ENCODE data around the gene FBLN7.
"Not testable (repeated sequence)": the region's sequence is repeated elsewhere in the genome, so short reads cannot be mapped to it uniquely, and the experiment has no call there.

FBLN7 gene, protein sequence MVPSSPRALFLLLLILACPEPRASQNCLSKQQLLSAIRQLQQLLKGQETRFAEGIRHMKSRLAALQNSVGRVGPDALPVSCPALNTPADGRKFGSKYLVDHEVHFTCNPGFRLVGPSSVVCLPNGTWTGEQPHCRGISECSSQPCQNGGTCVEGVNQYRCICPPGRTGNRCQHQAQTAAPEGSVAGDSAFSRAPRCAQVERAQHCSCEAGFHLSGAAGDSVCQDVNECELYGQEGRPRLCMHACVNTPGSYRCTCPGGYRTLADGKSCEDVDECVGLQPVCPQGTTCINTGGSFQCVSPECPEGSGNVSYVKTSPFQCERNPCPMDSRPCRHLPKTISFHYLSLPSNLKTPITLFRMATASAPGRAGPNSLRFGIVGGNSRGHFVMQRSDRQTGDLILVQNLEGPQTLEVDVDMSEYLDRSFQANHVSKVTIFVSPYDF

DNA sequence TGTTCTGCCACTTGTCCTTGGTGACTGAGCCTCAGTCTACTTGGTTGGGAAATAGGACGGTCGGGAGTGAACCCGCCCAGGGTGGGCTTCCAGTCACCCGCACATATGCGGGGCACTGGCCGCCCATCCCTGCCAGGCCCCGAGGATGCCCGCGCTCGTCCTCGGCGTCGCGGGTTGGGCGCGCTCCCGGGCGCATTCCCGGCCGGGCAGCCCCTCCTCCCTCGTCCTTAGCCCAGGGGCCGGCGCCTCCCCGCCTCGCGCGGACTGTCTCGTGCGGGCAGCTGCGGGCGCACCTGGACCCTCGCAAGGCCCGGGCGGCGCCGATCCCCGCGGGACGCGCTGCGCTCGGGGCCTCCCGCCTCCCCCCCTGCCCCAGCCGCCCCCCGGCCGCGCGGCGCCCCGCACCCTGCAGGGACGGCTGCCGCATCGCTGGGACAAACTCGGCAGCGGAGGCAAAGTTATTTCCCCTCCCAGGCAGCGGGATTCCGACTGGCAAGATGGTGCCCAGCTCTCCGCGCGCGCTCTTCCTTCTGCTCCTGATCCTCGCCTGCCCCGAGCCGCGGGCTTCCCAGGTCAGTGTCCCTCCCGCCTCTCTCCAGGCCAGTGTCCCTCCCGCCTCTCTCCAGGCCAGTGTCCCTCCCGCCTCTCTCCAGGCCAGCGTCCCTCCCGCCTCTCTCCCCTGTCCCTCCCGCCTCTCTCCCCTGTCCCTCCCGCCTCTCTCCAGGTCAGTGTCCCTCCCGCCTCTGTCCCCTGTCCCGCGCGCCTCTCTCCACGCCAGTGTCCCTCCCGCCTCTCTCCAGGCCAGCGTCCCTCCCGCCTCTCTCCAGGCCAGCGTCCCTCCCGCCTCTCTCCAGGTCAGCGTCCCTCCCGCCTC lies at the start of gene FBLN7:
TSS of gene FBLN7 (plus strand) at position 227 of the 874 bp plus-strand sequence. CDS start at position 498, 271 bp downstream.
- in situ Hi-C loops (cut with MboI; ENCODE audit: low sequenced_read_pairs), result no loop called here

DNA sequence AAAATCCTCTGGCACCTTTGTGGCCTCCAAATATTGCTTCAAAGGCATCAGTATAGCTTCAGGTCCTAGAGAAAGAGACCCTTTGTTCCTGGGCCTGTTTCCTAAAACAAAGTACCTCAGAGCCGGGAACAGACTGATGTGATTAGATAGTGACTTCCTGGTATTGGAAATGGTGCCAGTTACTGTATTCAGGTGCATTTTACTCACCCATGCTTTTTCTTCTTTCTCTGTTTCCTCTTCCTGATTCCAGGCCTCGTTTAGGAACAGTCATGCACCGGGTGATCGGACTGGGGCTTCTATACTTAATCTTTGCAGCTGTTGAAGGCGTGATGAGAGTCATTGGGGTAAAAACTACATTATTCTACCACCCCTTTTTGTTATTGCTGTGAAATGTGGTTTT lies 48.8 kb upstream of the FBLN7 start:
- in situ Hi-C loops (cut with MboI; ENCODE audit: low sequenced_read_pairs), result no loop called here

DNA sequence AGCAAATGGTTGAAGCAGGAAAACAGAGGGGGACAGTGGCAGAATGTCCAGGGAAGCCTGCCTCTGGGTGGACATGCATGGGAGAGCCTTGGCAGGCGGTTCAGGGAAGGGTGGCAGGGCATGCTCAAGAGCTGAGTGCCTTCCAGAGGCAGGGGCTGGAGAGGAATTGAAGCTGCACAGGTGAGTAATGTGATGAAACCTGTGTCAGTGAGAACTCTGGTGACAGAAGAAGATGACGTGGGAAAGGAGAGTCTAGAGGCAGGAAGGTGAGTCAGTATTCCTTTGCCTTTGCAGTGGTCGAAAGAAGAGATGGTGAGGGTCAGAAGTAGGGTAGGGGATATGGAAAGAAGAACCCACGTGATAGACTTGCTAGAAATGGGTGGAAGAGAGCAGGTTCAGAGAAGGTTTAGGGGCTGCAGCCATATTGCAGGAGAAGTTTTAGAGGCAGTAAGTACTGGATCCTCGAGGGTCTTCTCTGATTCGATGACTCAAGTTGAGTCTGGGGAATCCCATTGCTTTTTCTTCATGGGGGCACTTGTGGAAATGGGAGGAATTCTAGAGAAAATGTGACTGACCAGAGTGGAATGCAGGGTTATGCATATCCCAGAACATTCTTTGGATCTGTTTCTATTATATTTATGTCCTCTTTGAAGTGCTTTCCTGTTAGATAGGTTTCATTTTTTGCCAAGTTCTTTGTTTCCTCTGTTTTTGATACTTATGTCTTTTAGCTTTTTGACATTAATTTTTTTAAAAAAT lies 45.7 kb upstream of the FBLN7 start:
- in situ Hi-C loops (cut with MboI; ENCODE audit: low sequenced_read_pairs), result no loop called here

DNA sequence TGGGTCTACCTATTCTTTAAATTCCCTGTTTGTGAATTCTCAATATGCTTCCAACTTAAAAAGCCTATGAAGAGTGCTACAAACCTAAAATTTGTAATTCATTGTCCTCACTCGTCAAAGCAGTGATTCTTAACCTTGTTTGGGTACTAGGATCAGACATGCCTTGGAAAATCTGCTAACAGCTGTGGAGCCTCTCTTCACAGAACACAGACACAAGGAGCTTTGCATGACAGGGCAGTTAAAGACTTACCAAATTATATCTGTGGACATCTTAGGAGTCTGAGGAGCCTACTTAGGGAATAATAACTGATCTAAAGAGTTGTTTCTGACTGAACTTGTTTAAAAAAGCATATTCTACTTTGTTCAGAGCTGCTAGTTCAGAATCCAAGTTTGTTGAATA lies 45.0 kb upstream of the FBLN7 start:
- in situ Hi-C loops (cut with MboI; ENCODE audit: low sequenced_read_pairs), result no loop called here

DNA sequence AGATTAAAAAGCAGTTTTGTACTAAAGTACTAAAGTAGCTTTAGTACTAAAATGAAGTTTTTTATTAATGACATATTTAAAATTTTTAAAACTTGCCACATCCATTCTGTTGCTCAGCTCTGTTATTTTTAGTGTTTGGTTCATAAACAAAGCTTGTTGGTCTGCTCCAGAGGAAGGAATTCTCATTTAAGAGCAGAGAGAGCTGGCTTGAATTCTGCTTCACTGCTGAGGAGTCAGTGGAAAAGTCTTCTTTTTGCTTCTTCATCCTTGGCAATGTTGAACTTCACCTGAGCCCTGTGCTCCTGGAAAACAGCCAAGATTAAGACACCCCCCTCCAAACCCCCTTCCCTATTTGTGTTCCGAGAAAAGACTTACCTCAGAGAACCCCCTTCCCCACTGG lies 42.5 kb upstream of the FBLN7 start:
- in situ Hi-C loops (cut with MboI; ENCODE audit: low sequenced_read_pairs), result no loop called here

DNA sequence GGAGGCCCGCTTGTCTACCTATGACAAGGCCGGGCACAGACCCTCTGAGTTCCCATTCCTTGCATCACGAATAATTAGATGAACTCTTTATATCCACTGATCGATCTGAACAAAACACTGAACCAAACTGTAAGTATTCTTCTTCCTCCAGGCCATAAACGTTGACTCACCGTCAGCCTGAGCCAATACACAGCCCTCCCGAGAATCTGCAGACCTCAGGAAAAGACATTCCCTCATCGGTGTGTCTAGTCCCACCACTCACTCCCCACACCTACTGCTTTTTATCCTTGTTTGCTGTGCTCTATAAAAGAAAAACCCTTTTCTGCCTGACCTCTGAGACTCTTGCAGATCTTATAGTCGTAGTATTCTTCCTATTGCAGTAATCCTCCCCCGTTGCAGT lies 42.1 kb upstream of the FBLN7 start:
- in situ Hi-C loops (cut with MboI; ENCODE audit: low sequenced_read_pairs), result no loop called here

DNA sequence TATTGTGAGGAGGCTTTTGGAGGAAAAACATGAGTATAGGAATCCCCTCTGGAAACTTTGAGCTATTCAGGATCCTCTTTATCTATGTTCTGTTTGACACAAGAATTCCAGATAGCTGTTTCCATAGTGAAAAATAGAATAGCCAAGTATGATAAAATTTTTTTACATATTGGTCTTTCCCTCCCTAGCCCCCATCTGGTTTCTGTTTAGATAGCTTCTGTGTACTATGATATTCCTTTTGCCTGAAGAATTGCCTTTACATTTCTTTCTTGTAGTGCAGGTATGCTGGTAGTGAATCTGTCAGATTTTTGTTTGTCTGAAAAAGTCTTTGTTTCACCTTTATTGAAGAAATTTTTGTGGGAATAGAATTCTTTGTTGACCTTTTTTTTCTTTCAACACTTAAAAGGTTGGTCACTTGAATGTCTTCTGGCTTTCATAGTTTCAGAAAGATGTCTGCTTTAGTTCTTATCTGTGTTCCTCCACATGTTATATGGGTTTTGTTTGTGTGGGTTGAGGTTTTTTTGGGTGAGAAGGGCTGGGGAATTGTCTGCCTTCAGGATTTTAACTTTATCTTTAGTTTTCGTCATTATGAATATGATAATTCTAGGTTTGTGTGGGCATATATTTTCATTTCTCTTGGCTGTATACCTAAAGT lies 29.9 kb upstream of the FBLN7 start:
- in situ Hi-C loops (cut with MboI; ENCODE audit: low sequenced_read_pairs), result no loop called here

DNA sequence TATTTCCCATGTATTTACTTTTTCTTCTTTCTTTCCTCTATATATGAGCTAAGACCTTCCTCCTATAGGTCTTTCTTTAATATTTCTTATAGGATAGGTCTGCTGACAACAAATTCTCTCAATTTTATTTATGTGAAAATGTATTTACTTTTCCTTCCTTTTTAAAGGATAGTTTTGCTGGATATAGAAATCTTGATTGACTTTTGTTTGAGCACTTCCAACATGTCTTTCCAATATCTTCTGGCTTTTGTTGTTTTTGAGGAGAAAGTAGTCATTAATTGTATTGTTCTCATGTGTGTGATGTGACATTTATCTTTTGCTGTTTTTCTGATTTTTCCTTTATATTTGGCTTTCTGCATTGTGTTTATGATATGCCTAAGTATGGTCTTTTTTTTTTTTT lies 28.9 kb upstream of the FBLN7 start:
- in situ Hi-C loops (cut with MboI; ENCODE audit: low sequenced_read_pairs), result no loop called here

DNA sequence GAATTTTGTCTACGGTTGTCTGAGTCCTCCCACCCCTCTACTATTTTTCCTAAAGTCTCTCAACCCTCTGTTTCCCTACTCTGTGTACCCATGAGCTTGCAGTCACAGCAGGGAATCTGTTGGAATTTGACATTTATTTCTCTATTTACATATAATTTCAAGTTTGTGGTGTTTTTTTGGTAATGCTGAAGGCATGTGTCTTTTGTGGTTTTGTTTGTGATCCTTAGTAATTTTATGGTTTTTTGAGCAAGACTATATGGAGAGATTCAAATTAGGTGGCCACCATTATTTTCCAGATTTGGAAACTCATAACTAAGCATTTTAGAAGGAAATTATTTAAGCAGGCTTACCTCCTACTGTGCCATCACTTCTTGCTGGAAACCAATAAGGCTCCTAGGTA lies 27.2 kb upstream of the FBLN7 start:
- in situ Hi-C loops (cut with MboI; ENCODE audit: low sequenced_read_pairs), result no loop called here

DNA sequence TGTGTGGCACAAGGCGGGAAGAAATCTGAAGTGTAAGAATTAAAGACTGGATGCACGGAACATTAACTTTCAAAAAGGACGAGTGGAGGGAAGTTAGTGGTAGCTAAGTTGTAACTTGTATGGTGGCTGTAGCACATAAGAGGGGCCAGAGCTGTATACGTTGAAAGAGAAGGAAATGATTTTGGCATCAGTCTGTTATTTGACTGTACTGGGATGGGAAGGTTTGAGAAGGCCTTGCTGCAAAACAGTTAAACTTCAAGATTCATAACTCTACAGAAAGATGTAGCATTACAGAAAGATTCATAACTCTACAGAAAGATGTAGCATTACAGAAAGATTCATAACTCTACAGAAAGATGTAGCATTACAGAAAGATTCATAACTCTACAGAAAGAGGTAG lies 24.8 kb upstream of the FBLN7 start:
- in situ Hi-C loops (cut with MboI; ENCODE audit: low sequenced_read_pairs), result not testable (repeated sequence)

DNA sequence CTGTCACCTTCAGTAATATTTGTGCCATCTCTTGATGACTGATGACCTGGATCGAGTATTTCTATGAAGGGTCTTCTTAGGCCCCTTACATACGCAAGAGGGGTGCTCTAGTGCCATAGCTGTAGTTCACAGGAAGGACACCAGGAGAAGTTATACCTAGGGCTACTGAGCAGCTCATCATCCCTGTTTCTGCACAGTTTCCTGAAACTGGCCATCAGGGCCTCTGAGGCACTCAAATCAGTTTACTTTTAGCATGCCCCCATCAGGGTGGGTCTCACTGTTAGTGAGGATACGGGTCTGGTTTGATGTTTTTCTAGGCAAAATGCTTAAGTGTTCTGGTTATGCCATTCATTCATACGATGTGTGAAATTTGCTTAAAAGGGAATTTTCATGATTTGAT lies 20.0 kb upstream of the FBLN7 start:
- in situ Hi-C loops (cut with MboI; ENCODE audit: low sequenced_read_pairs), result no loop called here

DNA sequence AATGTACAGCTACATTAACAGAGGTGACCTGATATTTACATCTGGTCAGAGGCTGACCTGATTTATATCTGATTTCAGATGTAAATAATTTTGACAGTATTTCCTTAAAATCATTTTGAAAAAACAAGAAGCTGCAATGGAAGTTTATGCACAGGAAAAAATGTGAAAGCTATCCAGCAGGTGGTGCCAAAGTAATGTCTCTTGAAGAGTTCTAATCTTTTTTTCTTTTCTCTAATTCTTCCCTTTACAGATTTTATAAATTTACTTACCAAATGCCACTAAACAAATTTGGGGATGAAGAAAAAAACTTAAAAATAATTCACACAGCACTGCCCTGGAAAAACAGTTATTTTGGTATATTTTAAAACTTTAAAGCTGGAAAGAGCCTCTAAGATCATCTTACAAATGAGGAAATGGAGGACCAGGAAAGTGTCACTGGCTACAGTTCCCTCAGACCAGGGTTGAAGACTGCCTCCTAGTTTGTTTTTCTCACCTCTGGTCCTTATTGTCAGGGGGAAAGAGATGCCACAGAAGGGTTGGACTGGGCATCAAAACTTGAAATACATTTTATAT lies 16.4 kb upstream of the FBLN7 start:
- in situ Hi-C loops (cut with MboI; ENCODE audit: low sequenced_read_pairs), result no loop called here

DNA sequence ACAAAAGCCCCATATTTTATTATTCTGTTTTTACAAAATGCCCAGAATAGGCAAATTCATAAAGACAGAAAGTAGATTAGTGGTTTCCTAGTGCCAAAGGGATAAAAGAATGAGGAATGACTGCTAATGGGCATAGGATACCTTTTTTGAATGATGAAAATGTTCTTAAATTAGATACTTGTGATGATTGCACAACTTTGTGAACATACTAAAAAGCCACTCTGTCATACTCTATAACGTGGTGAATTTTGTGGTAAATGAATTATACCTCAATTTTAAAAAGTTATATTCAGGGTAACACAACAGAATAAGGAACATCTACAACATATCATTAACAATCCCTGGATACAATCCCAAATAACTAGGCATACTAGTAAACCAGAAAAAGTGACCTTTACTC lies 9.1 kb upstream of the FBLN7 start:
- in situ Hi-C loops (cut with MboI; ENCODE audit: low sequenced_read_pairs), result no loop called here

DNA sequence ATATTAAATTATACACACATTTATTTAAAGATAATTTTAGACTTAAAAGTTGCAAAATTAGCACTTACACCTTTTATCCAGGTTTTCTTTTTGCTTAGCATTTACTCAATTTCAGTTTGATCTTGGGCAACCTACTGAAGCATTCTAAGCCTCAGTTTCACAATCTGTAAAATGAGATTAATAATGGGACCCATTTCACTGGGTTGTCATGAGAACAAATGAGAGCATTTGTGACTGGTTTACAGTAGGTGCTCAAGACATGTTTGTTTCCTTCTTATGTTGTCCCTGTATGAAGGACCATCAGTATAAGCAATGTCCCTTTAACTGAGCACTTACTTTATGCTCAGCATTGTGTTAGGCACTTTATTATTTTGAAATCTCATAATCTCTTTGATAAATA lies 4.8 kb upstream of the FBLN7 start:
- in situ Hi-C loops (cut with MboI; ENCODE audit: low sequenced_read_pairs), result no loop called here

DNA sequence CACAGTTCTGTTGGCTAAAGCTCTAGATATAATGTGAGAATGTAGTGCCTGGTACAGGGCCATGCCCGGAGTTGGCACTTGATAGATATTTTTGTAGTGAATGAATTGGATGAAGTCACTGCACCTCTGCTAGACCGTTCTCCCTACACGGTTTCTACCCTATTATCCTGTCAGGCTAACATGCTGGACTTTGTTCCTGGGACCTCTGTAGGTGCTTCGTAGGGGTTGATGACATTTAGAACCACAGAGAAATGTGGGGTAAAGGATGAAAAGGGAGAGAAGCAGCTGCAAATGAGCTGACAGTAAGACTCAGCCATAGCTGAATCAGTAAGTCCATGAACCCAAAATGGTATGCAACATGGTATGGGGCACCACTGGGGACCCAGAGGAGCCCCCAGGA lies 4.1 kb upstream of the FBLN7 start:
- in situ Hi-C loops (cut with MboI; ENCODE audit: low sequenced_read_pairs), result no loop called here

DNA sequence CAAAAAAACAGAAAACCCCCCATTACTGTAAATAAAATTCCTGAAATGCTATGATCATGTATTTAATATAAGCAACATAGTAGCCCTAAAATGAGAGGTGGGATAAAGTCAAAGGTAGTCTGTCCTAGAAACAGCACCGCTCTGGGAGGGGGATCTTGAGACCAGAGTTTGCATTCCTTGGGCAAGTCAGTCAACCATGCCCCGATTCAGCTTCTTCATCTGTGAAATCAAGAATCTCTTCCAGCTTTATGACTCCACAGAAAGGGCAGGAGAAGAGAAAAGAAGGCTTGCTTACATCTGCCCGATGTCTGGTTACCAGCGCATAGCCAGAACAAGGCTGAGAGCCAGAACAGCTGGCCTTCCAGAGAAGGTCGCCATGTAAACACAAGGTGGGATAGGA lies 2.1 kb upstream of the FBLN7 start:
- in situ Hi-C loops (cut with MboI; ENCODE audit: low sequenced_read_pairs), result no loop called here

DNA sequence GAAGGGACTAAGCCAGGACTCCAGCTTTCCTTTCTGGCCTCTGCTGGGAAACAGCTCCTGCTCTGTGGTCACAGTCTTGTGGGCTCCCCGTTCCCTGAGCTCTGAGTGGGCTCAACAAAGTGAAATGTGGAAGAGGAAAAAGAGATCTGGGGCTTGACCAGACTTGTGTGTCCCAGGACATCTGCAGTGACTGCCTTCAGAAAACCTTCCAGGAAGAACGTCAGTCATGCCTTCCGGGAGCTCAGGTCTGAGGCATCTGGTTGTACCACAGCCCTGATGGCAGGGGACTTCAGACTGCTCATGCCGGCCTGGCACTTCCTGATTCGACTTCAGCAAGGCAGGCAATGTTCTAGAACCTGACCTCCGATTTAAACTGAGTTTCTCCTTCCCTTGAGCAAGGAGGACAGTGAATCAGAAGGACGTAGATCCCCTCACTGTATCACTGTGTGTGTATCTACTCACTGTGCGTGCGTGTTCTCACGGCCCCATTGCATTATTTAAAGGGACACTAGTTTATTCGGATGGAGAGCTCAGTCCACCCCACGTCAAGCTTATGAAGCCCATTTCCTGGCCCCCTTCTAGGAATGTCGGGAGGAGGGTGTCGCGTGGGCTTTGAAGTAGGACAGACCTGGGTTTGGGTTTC lies 548 bp upstream of the FBLN7 start:
- in situ Hi-C loops (cut with MboI; ENCODE audit: low sequenced_read_pairs), result no loop called here

DNA sequence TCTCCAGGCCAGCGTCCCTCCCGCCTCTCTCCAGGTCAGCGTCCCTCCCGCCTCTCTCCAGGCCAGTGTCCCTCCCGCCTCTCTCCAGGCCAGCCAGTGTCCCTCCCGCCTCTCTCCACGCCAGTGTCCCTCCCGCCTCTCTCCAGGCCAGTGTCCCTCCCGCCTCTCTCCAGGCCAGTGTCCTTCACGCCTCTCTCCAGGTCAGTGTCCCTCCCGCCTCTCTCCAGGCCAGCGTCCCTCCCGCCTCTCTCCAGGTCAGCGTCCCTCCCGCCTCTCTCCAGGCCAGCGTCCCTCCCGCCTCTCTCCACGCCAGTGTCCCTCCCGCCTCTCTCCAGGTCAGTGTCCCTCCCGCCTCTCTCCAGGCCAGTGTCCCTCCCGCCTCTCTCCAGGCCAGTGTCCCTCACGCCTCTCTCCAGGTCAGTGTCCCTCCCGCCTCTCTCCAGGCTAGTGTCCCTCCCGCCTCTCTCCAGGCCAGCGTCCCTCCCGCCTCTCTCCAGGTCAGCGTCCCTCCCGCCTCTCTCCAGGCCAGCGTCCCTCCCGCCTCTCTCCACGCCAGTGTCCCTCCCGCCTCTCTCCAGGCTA lies 939 bp downstream of the FBLN7 start:
- in situ Hi-C loops (cut with MboI; ENCODE audit: low sequenced_read_pairs), result not testable (repeated sequence)

DNA sequence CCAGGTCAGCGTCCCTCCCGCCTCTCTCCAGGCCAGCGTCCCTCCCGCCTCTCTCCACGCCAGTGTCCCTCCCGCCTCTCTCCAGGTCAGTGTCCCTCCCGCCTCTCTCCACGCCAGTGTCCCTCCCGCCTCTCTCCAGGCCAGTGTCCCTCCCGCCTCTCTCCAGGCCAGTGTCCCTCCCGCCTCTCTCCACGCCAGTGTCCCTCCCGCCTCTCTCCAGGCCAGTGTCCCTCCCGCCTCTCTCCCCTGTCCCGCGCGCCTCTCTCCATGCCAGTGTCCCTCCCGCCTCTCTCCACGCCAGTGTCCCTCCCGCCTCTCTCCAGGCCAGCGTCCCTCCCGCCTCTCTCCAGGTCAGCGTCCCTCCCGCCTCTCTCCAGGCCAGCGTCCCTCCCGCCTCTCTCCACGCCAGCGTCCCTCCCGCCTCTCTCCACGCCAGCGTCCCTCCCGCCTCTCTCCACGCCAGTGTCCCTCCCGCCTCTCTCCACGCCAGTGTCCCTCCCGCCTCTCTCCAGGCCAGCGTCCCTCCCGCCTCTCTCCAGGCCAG lies 1.5 kb downstream of the FBLN7 start:
- in situ Hi-C loops (cut with MboI; ENCODE audit: low sequenced_read_pairs), result not testable (repeated sequence)

All from HL-60/S4 treated with retinoic acid at 250 ng/mL for 4 days and 3 days (cell line).